8988T (cell line): ENCODE results near the gene RAB2B.
"Not testable (repeated sequence)": the region's sequence is repeated elsewhere in the genome, so short reads cannot be mapped to it uniquely, and the experiment has no call there.

ENCODE experiments used
- DNase-seq: peaks from one replicate; pipeline ENCODE4 v3.0.0; 2011

Gene RAB2B

DNA sequence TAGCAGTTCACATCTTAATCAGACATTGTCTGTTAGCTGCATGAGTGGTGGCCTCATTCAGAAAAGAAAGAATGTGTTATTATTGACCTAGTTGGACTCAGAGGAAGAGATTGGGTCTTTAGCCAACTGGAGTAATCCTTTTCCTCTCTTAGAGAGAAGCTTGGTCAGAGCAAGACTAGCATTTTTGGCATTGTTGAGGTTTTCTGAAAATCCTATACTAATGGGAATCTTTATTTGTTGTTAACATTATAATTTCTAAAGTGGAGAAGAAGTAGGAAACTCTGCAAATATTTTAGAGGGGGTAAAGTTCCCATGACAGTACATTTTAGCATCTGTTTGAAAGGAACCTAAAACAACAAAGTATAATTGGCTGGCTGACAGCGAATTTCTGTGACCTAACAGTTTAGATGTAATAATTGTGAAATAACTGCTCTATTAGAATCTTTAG lies 9.9 kb upstream of the RAB2B start:
- DNase-seq = no peak

DNA sequence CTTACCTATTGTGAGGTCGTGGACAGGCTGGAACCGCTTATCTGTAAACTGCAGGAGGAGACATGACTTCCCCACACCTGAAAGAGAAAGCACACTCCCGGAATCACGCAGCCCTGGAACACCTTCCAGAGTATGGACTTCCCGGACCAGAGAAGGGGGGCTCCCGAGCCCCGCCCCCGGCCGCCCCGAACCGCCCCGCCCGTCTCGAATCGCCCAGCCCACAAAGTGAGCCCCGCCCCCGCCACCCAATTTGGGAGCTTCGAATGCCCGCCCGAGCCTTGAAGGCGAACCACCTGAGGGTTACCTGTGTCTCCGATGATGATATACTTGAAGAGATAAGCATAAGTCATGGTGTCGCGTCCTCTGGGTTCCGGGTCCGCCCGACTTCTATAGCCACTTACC lies 235 bp downstream of the RAB2B start:
- DNase-seq = peak; percentile 24

DNA sequence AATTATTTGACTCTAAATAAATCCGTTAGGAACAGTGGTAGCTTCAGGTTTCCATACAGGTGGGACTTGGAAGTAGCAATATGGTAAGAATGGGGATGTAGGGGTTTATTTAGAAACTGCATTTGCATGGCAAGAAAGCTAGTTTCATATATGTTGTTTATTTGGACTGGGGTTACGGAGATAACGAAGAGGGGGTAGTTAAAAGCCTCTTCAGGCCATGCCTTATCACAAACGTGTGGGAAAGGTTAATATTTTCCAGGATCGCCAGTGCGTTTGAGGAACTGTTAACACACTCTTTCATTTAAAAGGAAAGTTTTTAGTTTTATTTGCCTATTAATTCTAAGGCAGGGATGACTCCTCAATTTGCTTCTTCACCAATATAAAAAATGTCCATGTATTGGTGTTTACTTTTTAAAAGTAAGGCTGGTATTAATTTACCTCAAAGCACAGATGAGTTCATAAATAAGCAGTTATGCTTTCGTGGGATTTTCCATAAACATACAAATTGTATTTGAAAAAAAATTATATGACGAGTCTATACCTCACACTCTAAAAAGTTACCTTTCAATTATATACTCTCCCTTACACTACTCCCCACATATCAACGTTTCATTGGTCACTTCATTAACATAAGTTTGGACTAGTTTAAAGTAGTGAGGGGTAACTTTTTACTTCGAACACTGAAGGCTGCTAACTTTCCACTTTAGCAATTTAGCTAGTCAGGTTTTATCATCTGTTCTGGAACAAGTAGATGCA lies 814 bp downstream of the RAB2B start:
- no peak for DNase-seq

DNA sequence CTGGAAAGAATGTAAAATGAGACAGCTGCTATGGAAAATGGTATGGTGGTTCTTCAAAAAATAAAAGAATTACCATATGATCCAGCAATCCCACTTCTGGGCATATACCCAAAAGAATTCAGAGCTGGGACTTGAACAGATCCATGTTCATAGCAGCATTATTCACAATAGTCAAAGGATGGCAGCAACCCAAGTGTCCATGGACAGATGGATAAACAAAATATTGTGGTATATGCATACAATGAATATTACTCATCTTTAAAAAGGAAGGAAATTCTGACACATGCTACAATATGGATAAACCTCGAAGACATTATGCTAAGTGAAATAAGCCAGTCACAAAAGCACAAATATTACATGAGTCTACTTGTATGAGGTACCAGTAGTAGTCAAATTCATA lies 9.1 kb downstream of the RAB2B start:
- DNase-seq = no peak

DNA sequence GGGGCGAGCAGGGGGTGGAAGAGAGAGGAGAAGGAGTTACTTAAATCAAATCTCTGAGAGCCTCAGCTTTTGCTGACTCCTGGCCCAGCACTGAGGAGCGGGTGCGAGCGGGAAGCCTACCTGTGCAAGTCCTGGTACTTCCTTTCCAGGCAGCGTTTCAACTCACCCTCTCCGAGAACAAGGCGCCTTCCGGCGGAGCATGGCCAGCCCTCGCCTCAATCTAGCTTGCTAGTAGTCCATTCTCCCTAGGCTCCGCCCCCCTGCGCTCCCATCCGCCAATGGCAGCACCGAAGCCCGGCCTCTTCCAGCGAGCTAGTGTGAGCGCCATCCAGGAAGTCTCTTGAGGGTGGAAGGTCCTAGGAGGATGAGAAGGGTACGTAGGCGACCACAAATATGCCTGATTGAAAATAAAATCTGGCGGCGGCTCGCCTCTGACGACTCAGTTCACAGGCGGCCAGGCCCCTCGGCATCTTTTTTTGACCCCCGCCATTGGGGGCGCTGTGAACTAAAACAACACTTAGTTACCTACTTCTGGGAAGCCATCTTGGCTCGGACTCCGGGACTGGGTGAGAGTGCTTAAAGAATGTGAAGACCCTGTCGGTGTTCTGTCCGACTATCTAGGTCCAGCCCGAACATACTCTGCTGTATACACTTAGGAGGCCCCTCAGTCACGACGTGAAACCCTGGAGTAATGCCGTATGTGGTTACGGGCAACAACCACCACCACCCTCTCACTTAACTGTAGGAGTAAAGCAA lies 20.7 kb downstream of the RAB2B start, which contains the start of gene CHD8:
CHD8 (minus strand) TSS at position 212 of the 756 bp plus-strand sequence. CDS start 24,480 bp downstream, outside the sequence.
- peak; percentile 63 for DNase-seq

DNA sequence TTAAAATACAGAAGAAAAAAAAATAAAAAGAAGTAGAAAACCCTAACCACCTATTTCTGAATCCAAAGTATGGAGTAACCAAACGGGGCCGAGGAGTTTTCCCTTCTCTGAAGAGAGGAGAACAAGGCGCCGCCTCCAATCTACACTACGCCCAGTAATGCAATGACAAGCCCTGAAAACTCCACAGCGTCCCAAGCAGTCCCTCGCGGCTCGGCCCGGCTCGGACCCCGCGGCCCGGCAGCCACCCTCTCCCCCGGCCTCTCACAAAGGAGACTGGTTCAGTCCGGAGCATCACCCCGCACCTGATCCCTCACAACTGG lies 21.2 kb downstream of the RAB2B start:
- no peak for DNase-seq

DNA sequence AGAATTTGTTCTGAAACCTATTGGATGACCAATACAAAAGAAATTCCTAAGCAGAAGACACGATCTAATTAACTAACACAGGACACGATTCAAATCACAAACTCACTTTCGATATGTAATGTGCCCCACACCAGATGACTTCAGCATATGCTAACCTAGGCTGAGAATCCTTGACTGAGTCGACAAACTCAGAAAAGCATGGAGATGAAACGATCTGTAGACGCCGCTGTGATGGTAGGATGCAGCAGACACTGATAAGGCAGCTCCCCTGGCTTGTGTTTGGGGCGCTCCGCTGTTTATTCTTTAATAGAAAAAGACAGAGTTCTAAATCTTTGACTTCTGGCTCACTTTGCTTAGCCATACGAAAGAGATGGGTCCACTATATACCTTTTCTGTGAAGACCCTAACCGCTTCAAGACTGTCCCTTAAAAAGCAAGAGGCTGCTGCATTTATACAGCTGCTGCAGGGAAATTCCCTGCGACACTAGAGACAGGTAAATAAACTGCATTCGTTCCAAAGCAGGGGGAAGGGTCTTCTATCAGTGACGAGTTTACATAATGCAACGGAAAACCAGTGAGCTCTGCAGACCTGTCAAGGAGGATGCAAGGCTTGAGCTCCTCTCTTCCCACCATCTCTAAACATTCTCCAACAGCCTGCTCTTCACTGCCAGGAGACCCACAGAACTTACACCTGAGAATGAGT lies 21.8 kb downstream of the RAB2B start:
- no peak for DNase-seq

DNA sequence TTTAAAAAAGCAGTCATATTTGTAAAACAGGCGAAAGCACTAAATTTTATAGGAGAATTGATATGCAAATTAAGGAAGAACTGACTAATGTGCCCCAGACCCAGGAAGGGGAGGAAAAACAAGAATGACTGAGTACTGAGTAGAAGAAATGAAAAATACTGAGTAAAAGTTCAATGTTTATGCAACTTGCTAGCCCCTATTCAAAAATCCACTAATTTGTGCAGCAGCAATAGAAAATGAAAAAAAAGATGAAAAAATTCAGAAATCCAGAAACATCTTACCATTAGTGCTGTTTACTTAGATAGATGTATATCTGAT lies 26.9 kb downstream of the RAB2B start:
- DNase-seq = no peak

DNA sequence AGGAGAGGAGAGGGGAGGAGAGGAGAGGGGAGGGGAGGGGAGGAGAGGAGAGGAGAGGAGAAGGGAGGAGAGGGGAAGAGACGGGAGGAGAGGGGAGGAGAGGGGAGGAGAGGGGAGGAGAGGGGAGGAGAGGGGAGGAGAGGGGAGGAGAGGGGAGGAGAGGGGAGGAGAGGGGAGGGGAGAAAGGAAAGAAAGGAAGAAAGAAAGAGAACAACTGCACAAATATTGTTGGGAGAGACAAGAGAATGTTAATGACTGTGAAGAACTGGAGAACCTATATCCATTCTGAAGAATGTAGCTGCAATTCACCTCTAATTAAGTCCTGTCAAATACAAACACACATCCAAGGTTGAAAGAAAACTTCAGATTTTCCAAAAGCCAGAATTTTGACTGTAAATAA lies 34.1 kb downstream of the RAB2B start:
- not testable (repeated sequence) for DNase-seq

DNA sequence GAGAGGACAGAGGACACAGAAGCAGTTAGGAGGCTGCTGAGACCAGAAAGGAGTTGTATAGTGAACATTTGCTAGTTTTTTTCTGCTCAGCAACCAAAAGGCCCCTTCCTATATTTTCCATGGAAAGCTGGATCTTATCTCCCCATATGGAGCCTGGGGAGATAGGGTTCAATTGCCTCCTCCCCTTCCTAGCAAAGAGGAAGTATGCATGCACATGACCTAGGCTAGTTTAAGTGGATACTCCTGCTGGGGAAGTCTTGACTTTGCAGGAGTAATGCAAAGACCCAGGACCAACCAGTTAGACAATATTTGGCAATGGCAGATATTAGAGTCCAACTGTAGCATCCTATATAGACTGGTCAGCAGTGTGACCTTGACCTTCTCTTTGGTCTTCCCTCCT lies 35.9 kb downstream of the RAB2B start:
- DNase-seq = no peak

DNA sequence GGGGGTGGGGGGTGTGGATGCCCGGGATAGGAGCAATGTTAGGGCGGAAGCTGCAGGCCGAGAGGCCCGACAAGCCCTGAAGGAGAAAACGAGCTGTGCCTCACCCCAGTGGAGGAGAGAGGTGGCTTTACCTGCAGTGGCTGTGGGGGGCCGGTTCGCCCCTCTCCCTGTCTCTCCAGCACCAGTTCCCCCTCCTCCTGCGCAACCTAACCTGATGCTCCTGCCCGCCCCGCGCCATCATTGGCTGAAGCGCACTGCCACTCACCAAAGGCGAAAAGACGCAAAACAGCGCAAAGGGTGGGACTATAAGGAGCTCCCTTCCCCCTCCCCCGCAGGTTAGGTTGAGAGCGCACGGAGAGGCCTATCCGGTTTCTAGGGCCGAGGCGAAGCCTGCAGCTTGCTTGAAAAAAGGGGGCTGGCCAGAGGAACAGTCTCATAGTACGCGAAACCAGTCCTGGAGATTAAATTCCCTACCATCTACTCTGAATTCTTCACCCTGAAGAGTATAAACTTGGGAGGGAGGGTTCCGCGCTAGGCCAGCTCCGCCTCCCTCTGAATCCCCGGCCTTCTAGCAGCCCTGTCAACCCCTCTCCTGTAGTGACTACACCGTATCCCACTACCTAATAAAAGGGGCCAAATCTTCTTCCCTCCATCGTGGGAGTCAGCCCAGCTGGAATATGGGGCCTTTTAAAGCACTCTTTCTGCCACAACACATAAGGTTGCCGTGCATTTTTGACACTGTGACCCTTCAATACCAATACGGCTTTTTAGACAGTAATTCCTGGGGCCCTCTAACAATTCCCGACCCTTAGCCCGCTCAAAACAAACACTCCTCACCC lies 39.5 kb downstream of the RAB2B start:
- DNase-seq = peak; percentile 47

DNA sequence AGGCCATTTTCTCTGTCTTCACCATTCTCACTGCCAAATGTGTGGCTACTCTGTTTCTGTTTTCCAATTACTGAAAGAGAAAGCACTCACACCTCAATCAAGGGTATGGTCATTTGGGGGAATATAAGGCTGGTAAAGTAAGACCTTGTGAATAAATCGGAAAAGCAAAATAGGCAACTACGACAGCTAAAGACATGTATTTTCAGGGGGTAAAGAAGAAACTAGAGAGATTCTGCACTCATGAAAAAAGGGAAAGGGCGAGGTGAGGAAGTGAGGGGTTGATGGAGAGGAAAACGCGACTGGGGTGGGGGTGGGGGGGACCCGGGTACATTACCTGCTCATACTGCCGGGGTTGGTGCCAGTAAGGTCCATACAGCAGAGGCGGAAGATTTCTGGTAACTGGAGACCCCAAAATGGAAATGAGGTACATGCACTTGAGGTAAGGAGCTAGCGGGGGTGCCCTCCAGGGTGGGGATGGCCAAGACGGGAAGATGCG lies 40.1 kb downstream of the RAB2B start:
- DNase-seq = no peak

DNA sequence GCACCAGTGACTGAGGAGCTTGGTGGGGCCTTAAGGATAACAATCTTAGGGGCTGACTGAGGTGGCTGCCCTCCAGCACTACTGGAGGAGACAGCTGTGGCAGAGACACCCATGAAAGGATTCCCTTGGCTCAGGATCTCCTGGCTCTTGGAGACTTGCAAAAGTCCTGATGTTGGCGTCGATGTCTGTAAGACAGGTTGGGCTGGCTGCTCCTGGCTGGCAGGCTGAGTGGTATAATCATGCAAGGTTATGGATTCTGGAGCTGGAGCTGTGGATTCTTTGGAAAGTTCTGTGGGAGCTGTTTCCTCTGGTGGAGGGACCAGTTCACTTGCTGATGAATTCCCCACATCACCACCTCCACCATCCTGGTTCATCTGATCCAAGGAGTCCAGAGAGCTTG lies 45.6 kb downstream of the RAB2B start:
- no peak for DNase-seq

DNA sequence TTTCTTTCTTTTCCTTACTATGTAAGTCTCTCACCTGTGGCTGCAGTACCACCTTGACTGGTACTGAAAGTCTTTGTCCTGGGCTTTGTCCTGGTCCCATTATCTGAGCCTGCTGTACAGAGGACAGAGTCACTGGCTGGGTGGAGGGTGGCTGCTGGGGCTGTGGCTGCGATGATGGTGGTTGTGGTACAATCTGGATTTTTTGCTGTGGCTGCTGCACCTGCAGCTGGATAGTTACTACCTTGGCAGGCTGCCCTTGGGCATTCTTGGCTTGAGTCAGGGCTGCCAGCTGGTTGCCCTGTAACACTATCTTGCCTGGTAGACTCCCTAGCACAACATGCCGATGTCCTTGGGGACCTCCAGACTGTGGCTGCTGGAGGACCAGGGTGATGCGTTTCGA lies 47.8 kb downstream of the RAB2B start:
- DNase-seq = no peak

DNA sequence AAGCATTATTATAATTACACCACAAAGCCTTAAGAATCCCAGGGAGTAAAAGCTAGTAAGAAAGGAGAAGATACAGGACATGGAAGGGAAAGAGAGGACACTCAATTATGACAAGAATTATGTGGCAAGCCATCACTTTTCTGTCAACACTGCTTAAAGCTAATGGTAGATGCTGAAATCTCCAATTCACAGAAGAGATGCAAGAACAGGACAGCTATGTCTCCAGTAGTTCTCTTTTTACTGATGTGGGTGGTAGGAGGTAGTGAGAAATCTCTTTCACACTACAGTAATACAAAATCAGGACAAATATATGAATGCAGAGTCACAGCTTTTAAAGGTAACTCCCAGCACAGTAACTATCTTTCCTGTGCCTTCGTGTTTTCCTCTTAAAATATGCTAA lies 50.1 kb downstream of the RAB2B start:
- no peak for DNase-seq

DNA sequence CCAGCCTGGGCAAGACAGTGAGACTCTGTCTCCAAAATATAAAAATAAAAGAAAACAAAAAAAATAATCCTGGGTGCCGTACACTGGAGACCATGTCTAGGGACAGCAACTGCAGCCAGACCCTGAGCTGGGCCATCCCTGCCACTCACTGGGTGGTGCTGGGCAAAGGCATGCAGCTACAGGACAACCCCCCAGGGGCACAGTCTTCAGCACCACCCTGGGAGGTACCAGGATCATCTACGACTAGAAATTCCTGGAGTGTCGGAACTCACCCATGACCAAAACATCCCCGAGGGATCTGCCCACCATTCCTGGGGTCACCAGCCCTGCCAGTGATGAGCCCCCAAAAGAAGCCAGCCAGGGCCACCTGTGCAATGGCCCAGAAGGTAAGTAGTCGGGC lies 57.2 kb downstream of the RAB2B start:
- DNase-seq = no peak

DNA sequence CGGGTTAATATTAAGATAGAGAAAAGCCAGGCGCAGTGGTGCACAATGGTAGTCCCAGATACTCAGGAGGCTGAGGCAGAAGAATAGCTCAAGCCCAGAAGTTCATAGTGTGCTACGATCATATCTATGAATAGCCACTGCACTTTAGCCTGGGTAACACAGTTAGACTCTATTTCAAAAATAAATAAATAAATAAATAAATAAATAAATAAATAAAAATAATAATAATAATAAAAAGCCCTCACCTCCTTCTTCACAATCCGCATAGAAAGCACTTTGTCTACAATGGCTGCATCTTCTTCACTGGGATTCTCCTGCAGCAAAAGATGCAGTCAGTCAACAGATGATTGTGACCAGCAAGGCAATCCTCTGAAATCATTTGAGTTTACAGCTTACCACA lies 61.4 kb downstream of the RAB2B start:
- DNase-seq = no peak

DNA sequence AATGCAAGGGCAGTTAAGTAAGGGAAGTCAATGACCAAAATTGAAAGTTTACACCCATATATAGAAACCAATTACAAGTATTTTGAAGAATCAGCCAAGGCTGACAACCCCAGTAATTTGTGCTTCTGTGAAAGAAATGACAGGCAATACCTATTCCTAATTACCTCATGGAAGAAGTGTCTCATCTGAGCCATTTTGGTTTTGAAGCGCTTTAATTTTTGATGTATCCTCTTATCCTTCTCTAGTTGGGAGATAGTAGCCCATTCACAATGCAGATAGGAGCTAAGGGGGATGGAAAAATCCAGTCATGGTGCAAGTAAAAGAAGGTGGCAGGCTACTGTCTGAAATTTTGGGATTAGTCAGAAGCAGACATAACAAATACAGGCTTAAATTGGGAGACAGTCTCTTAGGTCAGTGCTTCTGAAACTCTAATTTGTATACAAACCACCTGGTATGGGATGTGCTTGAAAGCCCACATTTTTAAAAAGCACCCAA lies 62.6 kb downstream of the RAB2B start:
- DNase-seq = no peak
